ENCODE measurements around the gene E2F2.

DNA sequence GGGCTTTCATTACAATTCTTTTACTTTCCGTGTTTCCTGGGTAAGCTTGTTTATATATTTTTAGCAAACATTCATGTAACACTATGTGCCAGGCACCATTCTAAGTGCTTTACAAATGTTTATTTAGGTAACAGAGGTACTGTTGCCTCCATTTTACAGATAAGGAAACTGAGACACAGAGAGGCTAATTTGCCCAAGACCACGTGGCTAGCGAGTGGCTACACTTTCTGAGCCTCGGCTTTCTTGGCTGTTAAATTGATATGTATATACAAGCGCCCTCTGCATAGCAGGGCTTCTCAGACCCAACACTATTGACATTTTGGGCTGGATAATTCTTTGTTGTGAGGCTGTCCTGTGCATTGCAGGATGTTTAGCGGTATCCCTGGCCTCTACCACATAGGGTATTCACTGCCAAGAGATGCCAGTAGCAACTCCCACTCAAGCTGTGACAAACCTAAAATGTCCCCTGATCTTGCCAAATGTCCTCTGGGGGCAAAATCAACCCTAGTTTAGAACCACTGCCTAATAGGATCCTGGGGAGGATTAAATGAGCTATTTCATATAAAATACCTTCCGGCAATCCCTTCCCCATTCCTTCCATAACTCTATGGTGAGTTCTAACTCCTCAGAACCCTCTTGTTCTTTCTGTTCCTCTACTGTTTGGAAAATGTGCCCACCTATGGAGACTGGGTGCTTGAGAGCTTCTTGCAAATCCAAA, 45.5 kb upstream of the E2F2 start:
- TF ChIP-seq, protein P1, sequence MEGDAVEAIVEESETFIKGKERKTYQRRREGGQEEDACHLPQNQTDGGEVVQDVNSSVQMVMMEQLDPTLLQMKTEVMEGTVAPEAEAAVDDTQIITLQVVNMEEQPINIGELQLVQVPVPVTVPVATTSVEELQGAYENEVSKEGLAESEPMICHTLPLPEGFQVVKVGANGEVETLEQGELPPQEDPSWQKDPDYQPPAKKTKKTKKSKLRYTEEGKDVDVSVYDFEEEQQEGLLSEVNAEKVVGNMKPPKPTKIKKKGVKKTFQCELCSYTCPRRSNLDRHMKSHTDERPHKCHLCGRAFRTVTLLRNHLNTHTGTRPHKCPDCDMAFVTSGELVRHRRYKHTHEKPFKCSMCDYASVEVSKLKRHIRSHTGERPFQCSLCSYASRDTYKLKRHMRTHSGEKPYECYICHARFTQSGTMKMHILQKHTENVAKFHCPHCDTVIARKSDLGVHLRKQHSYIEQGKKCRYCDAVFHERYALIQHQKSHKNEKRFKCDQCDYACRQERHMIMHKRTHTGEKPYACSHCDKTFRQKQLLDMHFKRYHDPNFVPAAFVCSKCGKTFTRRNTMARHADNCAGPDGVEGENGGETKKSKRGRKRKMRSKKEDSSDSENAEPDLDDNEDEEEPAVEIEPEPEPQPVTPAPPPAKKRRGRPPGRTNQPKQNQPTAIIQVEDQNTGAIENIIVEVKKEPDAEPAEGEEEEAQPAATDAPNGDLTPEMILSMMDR (IDR thresholded peaks at IDR 0.05) = no peak
- no peak for TF ChIP-seq POLR2A (IDR thresholded peaks at IDR 0.05)

Measured in thyroid gland (tissue), 4 donors.